Measurements from ENCODE around the gene MPC1.

Gene MPC1

GRCh38 chr6:166382933-166383801 is at the start of gene MPC1:
Gene MPC1, minus strand, starts transcription at chr6:166382940. Its CDS starts 64 bp downstream, at chr6:166382876.
- FAIRE-seq = no peak

- FAIRE-seq = no peak
Measured at GRCh38 chr6:166430269-166430668, 47.5 kb upstream of the MPC1 start.

GRCh38 chr6:166424431-166424830 is 41.7 kb upstream of the MPC1 start:
- FAIRE-seq = no peak

GRCh38 chr6:166423781-166424180 is 41.0 kb upstream of the MPC1 start:
- no peak for FAIRE-seq

GRCh38 chr6:166423051-166423745 is 40.5 kb upstream of the MPC1 start:
- FAIRE-seq = no peak

- no peak for FAIRE-seq
Measured at GRCh38 chr6:166422201-166422940, 39.6 kb upstream of the MPC1 start.

GRCh38 chr6:166420351-166420750 is 37.6 kb upstream of the MPC1 start:
- FAIRE-seq = no peak

GRCh38 chr6:166419717-166420116 is 37.0 kb upstream of the MPC1 start:
- FAIRE-seq = no peak

- FAIRE-seq = no peak
Measured at GRCh38 chr6:166419286-166419685, 36.5 kb upstream of the MPC1 start.

- FAIRE-seq = no peak
Measured at GRCh38 chr6:166418691-166419143, 36.0 kb upstream of the MPC1 start.

GRCh38 chr6:166417285-166417691 is 34.5 kb upstream of the MPC1 start:
- FAIRE-seq = no peak

- no peak for FAIRE-seq
Measured at GRCh38 chr6:166415833-166416347, 33.1 kb upstream of the MPC1 start.

- no peak for FAIRE-seq
Measured at GRCh38 chr6:166415306-166415705, 32.6 kb upstream of the MPC1 start.

GRCh38 chr6:166413491-166413951 is 30.8 kb upstream of the MPC1 start:
- FAIRE-seq = no peak

GRCh38 chr6:166412911-166413384 is 30.2 kb upstream of the MPC1 start:
- FAIRE-seq = no peak

- FAIRE-seq = no peak
Measured at GRCh38 chr6:166412156-166412910, 29.6 kb upstream of the MPC1 start.

GRCh38 chr6:166411721-166412151 is 29.0 kb upstream of the MPC1 start:
- no peak for FAIRE-seq

GRCh38 chr6:166411271-166411670 is 28.5 kb upstream of the MPC1 start:
- no peak for FAIRE-seq

- FAIRE-seq = no peak
Measured at GRCh38 chr6:166410426-166410935, 27.7 kb upstream of the MPC1 start.

- FAIRE-seq = no peak
Measured at GRCh38 chr6:166408936-166409755, 26.4 kb upstream of the MPC1 start.

- no peak for FAIRE-seq
Measured at GRCh38 chr6:166406197-166406596, 23.5 kb upstream of the MPC1 start.

All from A204.1 (cell line).